H7 (cell line): ENCODE results near the gene COX20. TPM values are rescaled to one million over a fixed set of nuclear protein-coding genes. Genes with fewer than 3 reads are reported as not detected.
"Not testable (repeated sequence)": the region's sequence is repeated elsewhere in the genome, so short reads cannot be mapped to it uniquely, and the experiment has no call there.

Source experiments
- DNase-seq: peaks from one replicate; pipeline ENCODE4 v3.0.0; 2012
- H3K27me3 ChIP-seq: 2 replicates; pipeline ENCODE4 v1.6.0; 2011; ENCODE audit warnings: mild to moderate bottlenecking, low read length; ENCODE audit not compliant: control insufficient read depth, insufficient read depth
- H3K36me3 ChIP-seq: replicated peaks from 2 replicates; pipeline ENCODE4 v1.5.1; 2011; ENCODE audit warnings: low read length; ENCODE audit not compliant: control insufficient read depth, insufficient read depth
- H3K4me3 ChIP-seq: 2 replicates; pipeline ENCODE4 v1.5.1; 2011; ENCODE audit warnings: low read depth, mild to moderate bottlenecking, control low read depth, low read length, moderate library complexity; ENCODE audit not compliant: insufficient read depth
- total RNA-seq: library from RNA; depleted of rRNA; stranded (reverse); fragments of >200 nt; shearing (Covaris generic); gene quantifications from 2 replicates; pipeline ENCODE4 v1.2.3, GENCODE V29; 2014

Gene COX20
- total RNA-seq, 1 experiment from 2014 or later = 8.7 TPM

GRCh38 chr1:244807138-244807537 is 28.3 kb upstream of the COX20 start:
- no peak for DNase-seq
- Histone ChIP-seq H3K36me3 (no peaks in the 10 kb centered on the region), H3K4me3 (no peak overlapping the region), H3K27me3 (no peaks in the 10 kb centered on the region)

GRCh38 chr1:244810221-244810620 is 25.2 kb upstream of the COX20 start:
- no peak for DNase-seq
- Histone ChIP-seq H3K27me3 (no peaks in the 10 kb centered on the region), H3K36me3 (no peaks in the 10 kb centered on the region), H3K4me3 (no peak overlapping the region)

DNA sequence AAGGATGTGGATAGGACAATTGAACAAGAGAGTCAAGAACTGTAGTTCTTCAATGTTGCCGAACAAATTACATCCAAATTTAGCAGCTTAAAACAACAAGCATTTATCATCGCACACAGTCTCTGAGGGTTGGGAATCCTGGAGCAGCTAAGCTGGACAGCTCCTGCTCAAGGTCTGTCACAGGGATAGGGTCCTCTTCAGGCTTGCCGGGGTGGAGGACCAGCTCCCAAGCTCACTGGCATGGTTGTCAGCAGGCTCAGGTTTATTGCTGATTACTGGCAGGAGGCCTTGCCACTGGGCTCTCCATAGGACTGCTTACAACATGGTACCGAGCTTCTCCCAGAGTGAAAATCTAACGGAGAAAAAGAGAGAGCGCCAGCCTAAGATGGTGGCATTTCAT is 22.1 kb upstream of the COX20 start:
- no peaks in the 10 kb centered on the region for H3K36me3 ChIP-seq
- no peaks in the 10 kb centered on the region for H3K27me3 ChIP-seq
- H3K4me3 ChIP-seq = no peak overlapping the region
- DNase-seq = no peak

DNA sequence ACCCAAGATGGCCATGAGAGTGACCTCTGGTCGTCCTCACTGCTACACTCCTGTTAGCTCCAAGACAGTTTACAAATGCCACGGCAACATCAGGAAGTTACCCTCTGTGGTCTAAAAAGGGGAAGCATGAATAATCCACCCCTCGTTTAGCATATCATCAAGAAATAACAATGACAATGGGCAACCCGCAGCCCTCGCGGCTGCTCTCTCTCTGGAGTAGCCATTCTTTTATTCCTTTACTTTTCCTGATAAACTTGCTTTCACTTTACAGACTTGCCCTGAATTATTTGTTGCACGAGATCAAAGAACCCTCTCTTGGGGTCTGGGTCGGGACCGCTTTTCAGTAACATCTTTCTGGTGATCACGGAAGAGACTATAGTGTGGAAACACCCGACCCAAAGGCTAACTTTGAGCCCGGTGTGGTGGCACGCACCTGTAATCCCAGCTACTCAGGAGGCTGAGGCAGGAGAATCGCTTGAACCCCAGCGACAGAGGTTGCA is 19.8 kb upstream of the COX20 start:
- peak; percentile 32 for DNase-seq
- Histone ChIP-seq H3K36me3 (no peaks in the 10 kb centered on the region), H3K27me3 (no peaks in the 10 kb centered on the region), H3K4me3 (peak overlapping the region; percentile 32)

DNA sequence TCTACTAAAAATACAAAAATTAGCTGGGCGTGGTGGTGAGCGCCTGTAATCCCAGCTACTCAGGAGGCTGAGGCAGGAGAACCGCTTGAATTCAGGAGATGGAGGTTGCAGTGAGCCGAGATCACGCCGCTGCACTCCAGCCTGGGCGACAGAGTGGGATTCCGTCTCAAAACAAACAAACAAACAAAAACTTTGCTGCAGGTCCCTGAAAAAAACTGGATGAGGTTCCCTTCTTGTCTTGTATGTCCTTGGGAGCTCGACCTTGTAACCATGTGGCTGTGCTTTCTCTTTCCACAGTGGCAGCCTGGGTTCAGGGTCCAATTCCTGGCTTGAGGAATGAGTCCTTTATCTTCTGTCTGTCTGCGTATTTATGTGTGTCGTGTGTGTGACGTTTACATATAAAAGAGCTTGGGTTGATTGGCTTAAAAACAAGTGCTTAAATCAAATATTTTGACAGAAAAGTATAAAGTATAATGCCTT is 18.0 kb upstream of the COX20 start:
- H3K4me3 ChIP-seq = peak overlapping the region; percentile 17; the same call in 1 of the 2 replicates
- no peaks in the 10 kb centered on the region for H3K36me3 ChIP-seq
- H3K27me3 ChIP-seq = no peaks in the 10 kb centered on the region
- no peak for DNase-seq

GRCh38 chr1:244820131-244820530 is 15.3 kb upstream of the COX20 start:
- H3K4me3 ChIP-seq = no peak overlapping the region
- H3K36me3 ChIP-seq = no peaks in the 10 kb centered on the region
- H3K27me3 ChIP-seq = no peaks in the 10 kb centered on the region
- DNase-seq = no peak

DNA sequence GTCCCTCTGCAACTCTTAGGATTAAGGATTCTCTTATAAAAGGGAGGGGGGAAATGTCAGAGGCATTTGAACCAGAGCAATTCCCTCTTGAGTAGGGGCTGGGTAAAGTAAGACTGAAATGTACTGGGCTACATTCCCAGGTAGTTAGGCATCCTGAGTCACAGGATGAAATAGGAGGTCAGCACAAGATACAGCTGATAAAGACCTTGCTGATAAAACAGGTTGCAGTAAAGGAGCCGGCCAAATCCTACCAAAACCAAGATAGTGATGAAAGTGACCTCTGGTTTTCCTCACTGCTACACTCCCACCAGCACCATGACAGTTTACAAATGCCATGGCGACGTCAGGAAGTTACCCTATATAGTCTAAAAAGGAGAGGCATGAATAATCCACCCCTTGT is 14.3 kb upstream of the COX20 start:
- Histone ChIP-seq H3K27me3 (no peaks in the 10 kb centered on the region), H3K4me3 (no peak overlapping the region), H3K36me3 (no peaks in the 10 kb centered on the region)
- DNase-seq = no peak

- no peaks in the 10 kb centered on the region for H3K36me3 ChIP-seq
- no peak overlapping the region for H3K4me3 ChIP-seq
- no peaks in the 10 kb centered on the region for H3K27me3 ChIP-seq
- no peak for DNase-seq
These were observed 12.6 kb upstream of the COX20 start for GRCh38 chr1:244822878-244823277.

GRCh38 chr1:244826712-244827111 is 8.7 kb upstream of the COX20 start:
- DNase-seq = no peak
- Histone ChIP-seq H3K27me3 (no peaks in the 10 kb centered on the region), H3K36me3 (no peaks in the 10 kb centered on the region), H3K4me3 (no peak overlapping the region)

DNA sequence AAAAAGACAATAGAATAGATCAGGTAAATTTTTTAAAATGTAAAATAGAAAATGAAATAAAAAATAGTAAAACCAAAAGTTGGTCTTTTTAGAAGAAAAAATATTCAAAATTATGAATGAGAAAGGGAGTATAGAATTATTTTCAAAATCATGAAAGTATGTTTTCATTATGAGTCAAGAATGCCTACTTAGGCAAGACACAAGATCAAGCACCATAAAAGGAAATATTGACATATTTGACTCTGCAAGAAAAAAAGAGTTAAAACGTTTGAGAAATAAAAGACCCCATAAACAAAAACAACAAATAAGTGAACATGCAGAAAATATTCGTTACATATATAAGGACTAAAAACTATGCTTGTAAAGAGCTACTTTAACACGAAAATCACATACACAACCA is 4.8 kb upstream of the COX20 start:
- H3K4me3 ChIP-seq = no peak overlapping the region
- H3K27me3 ChIP-seq = no peaks in the 10 kb centered on the region
- no peaks in the 10 kb centered on the region for H3K36me3 ChIP-seq
- DNase-seq = no peak

DNA sequence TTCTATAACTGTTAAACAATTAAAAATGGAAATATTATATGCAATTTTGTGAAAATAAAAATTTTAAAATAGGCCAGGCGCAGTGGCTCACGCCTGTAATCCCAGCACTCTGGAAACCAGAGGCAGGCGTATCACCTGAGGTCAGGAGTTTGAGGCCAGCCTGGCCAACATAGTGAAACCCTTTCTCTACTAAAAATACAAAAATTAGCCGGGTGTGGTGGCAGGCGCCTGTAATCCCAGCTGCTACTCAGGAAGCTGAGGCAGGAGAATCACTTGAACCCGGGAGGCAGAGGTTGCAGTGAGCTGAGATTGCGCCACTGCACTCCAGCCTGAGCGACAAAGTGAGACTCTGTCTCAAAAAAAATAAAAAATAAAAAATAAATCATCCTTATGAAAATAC is 2.2 kb upstream of the COX20 start:
- not testable (repeated sequence) for DNase-seq, H3K27me3 ChIP-seq, H3K4me3 ChIP-seq, H3K36me3 ChIP-seq

DNA sequence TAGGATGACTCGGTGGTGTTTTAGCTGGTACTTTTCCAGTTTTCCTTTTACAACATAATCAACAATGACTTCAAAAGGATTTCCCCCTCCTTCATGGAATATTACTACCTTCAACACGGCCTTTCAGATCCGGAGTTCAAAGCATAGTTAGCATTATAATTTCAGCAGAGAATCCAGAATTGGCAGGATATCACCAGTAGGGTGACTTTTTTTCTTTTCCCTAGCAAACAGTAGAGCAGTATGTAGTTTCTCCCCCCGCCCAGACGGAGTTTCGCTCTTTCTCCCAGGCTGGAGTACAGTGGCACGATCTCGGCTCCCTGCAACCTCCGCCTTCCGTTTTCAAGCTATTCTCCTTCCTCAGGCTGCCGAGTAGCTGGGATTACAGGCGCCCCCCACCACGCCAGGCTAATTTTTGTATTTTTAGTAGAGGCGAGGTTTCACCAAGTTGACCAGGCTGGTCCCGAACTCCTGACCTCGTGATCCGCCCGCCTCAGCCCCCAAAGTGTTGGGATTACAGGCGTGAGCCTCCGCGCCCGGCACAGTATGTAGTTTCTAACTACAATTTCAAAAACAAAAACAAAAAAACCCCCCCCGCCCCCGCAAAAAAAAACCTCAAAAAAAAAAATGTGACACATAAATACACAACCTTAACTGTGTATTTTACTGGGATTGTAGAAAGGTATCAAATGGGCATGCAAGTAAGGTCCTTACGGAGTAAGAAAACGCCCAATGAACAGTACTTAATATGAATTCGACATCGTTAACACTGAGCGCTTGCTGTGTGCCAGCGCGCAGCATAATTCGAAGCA is 1.5 kb upstream of the COX20 start:
- peak overlapping the region; percentile 73 for H3K4me3 ChIP-seq
- no peaks in the 10 kb centered on the region for H3K27me3 ChIP-seq
- H3K36me3 ChIP-seq = no peaks in the 10 kb centered on the region
- peak; percentile 56 for DNase-seq

DNA sequence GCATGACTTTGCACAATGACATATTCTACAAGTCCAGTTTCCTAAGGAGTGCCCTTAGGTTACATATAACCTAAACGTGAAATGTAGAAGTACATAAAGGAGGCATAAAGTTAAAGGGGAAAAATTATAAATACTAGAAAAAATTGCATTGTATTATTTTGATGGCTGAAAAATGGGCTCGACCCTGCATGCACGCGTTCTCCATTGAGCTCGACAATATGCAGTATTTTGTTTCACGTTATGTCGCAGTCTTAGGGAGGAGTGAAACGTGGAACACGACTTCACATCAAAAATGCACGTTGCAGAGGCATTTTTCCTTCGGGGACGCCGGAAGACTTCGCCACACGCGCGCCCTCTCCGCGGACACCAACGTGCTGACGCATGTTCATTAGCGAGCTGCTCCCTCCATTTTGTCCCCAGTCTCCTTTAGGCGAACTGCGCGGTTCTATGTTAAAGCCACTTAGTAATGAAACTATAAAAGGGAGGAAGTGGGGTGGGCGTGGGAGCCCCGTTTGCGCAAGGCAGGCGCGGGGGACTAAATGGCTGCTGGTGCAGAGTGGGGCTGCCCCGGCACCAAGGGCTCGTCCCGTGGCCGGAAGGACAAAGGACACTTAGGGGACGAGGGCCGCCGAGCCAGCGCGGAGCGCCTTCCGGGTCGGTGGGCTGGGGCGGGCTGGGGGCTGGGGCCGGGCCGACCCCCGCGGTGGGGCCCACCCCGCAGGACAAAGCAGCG is 749 bp upstream of the COX20 start:
- Histone ChIP-seq H3K36me3 (no peaks in the 10 kb centered on the region), H3K4me3 (peak overlapping the region; percentile 73), H3K27me3 (no peaks in the 10 kb centered on the region)
- DNase-seq = peak; percentile 97

DNA sequence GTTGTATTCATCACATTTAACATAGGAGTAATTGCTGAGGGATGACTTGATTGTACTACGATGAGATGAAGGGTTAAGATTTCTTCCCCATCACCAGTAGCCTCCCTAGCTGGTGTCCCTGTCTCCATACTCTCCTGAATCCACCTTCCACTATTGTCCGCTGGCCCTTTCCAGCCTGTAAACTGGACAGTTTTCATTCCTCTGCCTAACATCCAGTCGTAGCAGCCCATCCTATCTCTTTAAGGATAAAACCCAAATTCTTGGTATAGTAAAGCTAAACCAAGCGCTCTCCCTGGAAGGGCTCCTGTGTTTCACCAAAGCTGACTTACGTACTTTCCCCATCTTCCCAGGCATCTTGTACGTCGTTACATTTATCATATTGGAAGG is 670 bp downstream of the COX20 start:
- Histone ChIP-seq H3K36me3 (no peaks in the 10 kb centered on the region), H3K27me3 (no peaks in the 10 kb centered on the region), H3K4me3 (peak overlapping the region; percentile 73)
- DNase-seq = peak; percentile 40

GRCh38 chr1:244836584-244836983 is 1.1 kb downstream of the COX20 start:
- Histone ChIP-seq H3K36me3 (peaks cover 2% of the 10 kb centered on the region; the same call in 1 of the 2 replicates), H3K27me3 (no peaks in the 10 kb centered on the region), H3K4me3 (peak overlapping the region; percentile 73)
- no peak for DNase-seq
